MCF 10A (cell line): ENCODE measurements around the gene KDM4B. TPM values are rescaled to one million over a fixed set of nuclear protein-coding genes. Genes with fewer than 3 reads are reported as not detected.

Experiments
- BruUV-seq: library from RNA; stranded (reverse); fragments of 400-500 nt; replicated peaks from 2 replicates; lab custom pipeline; 2021; lab: Mats Ljungman, UMichigan
- CTCF ChIA-PET: fragments of 300-600 bp; sonication (Branson Sonifier 250); formaldehyde crosslinking; extraction: SDS; loops from one replicate; lab custom pipeline; 2021; ENCODE audit warnings: antibody characterized with exemption, inconsistent platforms; lab: Yijun Ruan, JAX
- POLR2A ChIA-PET: fragments of 300-600, 350-650 bp; sonication (Branson Sonifier 250); formaldehyde crosslinking; extraction: SDS; loops from one replicate; lab custom pipeline; 2020; ENCODE audit warnings: antibody characterized with exemption, inconsistent platforms; lab: Yijun Ruan, JAX
- DNase-seq: peaks from one replicate; pipeline ENCODE4 v3.0.0-alpha.2; 2018; ENCODE audit not compliant: unreplicated experiment
- H3K27ac Mint-ChIP-seq: one replicate; pipeline ENCODE4 v1.8.0; 2022; ENCODE audit warnings: mild to moderate bottlenecking, low read depth, mixed read lengths; ENCODE audit not compliant: unreplicated experiment
- H3K27me3 Mint-ChIP-seq: one replicate; pipeline ENCODE4 v1.8.0; 2022; ENCODE audit warnings: mixed read lengths; ENCODE audit not compliant: insufficient read depth, unreplicated experiment
- H3K36me3 Mint-ChIP-seq: one replicate; pipeline ENCODE4 v1.8.0; 2022; ENCODE audit warnings: mild to moderate bottlenecking, moderate library complexity, mixed read lengths; ENCODE audit not compliant: insufficient read depth, unreplicated experiment
- H3K4me1 Mint-ChIP-seq: one replicate; pipeline ENCODE4 v1.8.0; 2022; ENCODE audit warnings: mixed read lengths; ENCODE audit not compliant: insufficient read depth, unreplicated experiment
- H3K4me3 Mint-ChIP-seq: one replicate; pipeline ENCODE4 v1.8.0; 2022; ENCODE audit warnings: mild to moderate bottlenecking, moderate library complexity, mixed read lengths; ENCODE audit not compliant: unreplicated experiment
- H3K9me3 Mint-ChIP-seq: one replicate; pipeline ENCODE4 v1.8.0; 2022; ENCODE audit warnings: mixed read lengths; ENCODE audit not compliant: unreplicated experiment
- intact Hi-C: fragments of 100-400 bp; cut with micrococcal nuclease; formaldehyde crosslinking; loops from 2 replicates; pipeline ENCODE4 v1.14.1; 2022
- total RNA-seq: library from RNA; stranded (reverse); gene quantifications from 2 replicates; pipeline ENCODE4 v1.2.3, GENCODE V29; 2022
- TF ChIP-seq, protein P1 (sequence below): fragments of 200-600 bp; IDR thresholded peaks from one replicate; pipeline ENCODE4 v1.8.0; 2022; ENCODE audit warnings: antibody characterized with exemption, mild to moderate bottlenecking; ENCODE audit not compliant: unreplicated experiment

KDM4B gene
- total RNA-seq, 1 experiment from 2014 or later: 34.4 TPM

DNA sequence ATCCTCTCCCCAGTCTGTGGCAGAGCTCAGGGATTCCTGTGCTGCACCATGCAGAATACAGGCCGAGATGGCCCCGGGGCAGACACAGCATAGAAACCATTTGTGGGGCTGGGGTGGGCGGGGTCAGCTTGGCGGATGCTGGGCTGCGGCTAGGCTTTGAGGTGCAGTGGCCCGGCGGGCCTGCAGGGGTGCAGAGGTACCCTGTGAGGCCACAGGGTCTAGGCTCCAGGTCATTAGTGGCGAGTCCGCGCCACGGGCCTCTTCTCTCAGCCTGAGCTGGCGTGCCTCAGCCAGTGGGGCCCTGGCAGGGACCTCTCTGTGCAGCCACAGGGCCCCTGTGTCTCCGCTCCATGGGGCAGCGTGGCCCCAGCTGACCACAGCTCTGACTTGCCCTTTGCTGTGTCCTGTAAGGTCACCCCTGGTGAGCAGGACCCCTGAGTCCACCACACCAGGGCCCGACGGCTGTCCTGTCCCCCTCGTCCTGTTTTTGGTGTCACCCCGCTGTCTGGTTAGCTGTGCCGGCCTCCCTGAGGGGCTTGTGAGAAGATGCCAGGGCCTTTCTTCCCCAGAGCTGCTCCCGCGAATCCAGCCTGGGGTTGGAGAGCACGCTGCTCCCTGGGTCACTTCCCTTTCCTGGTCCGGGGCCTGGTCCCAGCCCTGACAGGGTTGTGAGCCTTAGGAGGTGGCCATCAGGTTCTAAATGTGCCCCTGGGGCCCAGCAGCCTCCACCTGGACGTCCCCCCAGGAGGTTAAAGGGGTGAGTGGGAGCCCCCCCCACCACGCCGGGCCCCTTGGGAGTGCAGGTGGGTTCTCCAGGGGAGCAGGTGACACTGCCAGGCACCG lies 12.1 kb downstream of the KDM4B start:
- Mint-ChIP-seq H3K36me3 (peaks cover 27% of the 10 kb centered on the region), H3K4me3 (no peak overlapping the region), H3K4me1 (peaks cover 17% of the 10 kb centered on the region), H3K9me3 (no peaks in the 10 kb centered on the region), H3K27me3 (no peaks in the 10 kb centered on the region), H3K27ac (no peak overlapping the region)
- POLR2A ChIA-PET: interaction anchor here (0.6 kb wide), 1 partner anchor 270 kb away, joined by 3 read pairs; no protein-coding TSS in a partner anchor
- TF ChIP-seq, protein P1, sequence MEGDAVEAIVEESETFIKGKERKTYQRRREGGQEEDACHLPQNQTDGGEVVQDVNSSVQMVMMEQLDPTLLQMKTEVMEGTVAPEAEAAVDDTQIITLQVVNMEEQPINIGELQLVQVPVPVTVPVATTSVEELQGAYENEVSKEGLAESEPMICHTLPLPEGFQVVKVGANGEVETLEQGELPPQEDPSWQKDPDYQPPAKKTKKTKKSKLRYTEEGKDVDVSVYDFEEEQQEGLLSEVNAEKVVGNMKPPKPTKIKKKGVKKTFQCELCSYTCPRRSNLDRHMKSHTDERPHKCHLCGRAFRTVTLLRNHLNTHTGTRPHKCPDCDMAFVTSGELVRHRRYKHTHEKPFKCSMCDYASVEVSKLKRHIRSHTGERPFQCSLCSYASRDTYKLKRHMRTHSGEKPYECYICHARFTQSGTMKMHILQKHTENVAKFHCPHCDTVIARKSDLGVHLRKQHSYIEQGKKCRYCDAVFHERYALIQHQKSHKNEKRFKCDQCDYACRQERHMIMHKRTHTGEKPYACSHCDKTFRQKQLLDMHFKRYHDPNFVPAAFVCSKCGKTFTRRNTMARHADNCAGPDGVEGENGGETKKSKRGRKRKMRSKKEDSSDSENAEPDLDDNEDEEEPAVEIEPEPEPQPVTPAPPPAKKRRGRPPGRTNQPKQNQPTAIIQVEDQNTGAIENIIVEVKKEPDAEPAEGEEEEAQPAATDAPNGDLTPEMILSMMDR: no peak
- DNase-seq: no peak
- no TSS peak for BruUV-seq
- intact Hi-C loops: no loop called here
- CTCF ChIA-PET: interaction anchor here (0.6 kb wide), 1 partner anchor 113 kb away, joined by 5 read pairs; no protein-coding TSS in a partner anchor

DNA sequence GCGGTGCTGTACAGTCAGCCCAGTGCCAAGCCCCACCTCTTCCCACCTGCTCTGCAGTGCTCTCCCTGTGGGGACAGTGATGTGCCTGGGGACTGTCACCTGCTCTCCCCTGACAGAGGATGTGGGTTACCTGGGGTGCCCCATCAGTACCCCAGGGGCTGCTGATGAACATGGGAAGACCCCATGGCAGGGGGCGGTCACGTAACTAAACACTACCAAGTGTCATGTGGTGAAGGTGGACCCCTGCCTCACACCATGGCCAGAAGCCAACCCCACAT lies 12.7 kb downstream of the KDM4B start:
- CTCF ChIA-PET: no interaction called here
- Mint-ChIP-seq H3K27ac (no peak overlapping the region), H3K27me3 (no peaks in the 10 kb centered on the region), H3K4me3 (no peak overlapping the region), H3K4me1 (peaks cover 12% of the 10 kb centered on the region), H3K36me3 (peaks cover 22% of the 10 kb centered on the region), H3K9me3 (no peaks in the 10 kb centered on the region)
- TF ChIP-seq, protein P1: no peak
- intact Hi-C loops: no loop called here
- POLR2A ChIA-PET: no interaction called here
- DNase-seq: no peak
- no TSS peak for BruUV-seq

DNA sequence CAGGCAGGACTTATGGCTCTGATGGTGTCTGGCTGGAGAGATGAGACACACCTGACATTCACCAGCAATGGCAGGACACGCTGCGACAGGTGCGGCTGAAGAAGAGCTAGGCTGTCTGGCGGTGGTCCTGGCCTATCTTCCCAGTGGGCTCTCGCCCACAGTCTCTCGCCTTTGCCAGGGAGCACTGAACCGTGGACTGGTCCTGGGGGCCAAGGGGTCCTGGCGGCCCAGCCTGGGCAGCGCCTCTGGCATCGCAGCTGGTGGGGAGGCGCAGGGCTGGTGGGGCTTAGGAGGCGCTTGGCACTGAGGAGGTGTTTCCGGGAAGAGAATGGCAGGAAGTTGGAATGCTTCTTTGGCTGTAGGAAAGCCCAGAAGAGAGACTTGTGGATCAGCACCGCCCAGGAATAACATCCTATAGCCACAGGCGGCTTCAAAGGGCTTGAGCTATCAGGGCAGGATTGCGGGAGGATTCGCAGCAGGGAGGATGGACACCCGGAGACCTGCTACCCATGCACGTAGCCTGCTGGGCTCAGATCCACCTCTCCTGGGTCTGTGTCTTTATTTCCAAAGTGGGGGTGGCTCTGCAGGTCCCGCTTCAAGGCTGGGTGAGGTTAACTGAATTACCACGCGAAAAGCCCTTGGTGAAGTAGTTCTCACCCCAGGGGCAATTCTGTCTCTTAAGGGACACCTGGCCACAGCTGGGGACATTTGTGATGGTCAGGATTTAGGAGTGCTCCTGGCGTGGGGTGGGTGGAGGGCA lies 14.6 kb downstream of the KDM4B start:
- Mint-ChIP-seq H3K4me3 (no peak overlapping the region), H3K9me3 (no peaks in the 10 kb centered on the region), H3K36me3 (peaks cover 5% of the 10 kb centered on the region), H3K4me1 (peaks cover 11% of the 10 kb centered on the region), H3K27ac (no peak overlapping the region), H3K27me3 (no peaks in the 10 kb centered on the region)
- no TSS peak for BruUV-seq
- intact Hi-C loops: no loop called here
- ChIA-PET CTCF (interaction anchor here (0.9 to 1.2 kb wide), 2 partner anchors 18 to 65 kb away, joined by 3 to 5 read pairs; no protein-coding TSS in a partner anchor), POLR2A (interaction anchor here (0.6 kb wide), 2 partner anchors 13 to 175 kb away, joined by 3 read pairs; no protein-coding TSS in a partner anchor)
- DNase-seq: no peak
- TF ChIP-seq, protein P1: no peak

DNA sequence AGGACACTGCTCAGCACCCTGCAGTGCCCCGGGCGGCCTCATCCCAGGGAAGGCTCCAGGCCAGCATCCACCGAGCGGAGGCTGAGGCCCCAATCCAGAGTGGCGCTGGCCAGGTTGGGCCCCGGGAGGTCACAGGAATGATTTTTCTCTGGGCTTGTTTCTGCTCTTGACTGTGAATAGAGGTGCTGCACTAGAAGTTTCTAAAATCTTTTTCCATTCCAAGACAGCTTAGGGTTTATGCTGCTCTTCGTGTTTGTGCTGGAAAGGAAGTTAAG lies 15.1 kb downstream of the KDM4B start:
- no TSS peak for BruUV-seq
- ChIA-PET POLR2A (interaction anchor here (0.6 kb wide), 2 partner anchors 13 to 175 kb away, joined by 3 read pairs; no protein-coding TSS in a partner anchor), CTCF (interaction anchor here (0.9 to 1.2 kb wide), 2 partner anchors 17 to 64 kb away, joined by 3 to 5 read pairs; no protein-coding TSS in a partner anchor)
- no peak for DNase-seq
- Mint-ChIP-seq H3K4me3 (no peak overlapping the region), H3K36me3 (peaks cover 3% of the 10 kb centered on the region), H3K9me3 (no peaks in the 10 kb centered on the region), H3K4me1 (peaks cover 13% of the 10 kb centered on the region), H3K27me3 (no peaks in the 10 kb centered on the region), H3K27ac (no peak overlapping the region)
- intact Hi-C loops: no loop called here
- TF ChIP-seq, protein P1: no peak
